H1 (cell line): ENCODE measurements around the gene TMEM212. TPM values are rescaled to one million over a fixed set of nuclear protein-coding genes. Genes with fewer than 3 reads are reported as not detected.

Source experiments
- CTCF ChIA-PET: fragments of 300-600 bp; sonication (Branson Sonifier 250); formaldehyde crosslinking; loops from one replicate; lab custom pipeline; 2021; ENCODE audit not compliant: partially characterized antibody; lab: Charles Lee
- POLR2A ChIA-PET: fragments of 300-600 bp; sonication (Branson Sonifier 250); formaldehyde crosslinking; loops from one replicate; lab custom pipeline; 2021; ENCODE audit warnings: inconsistent platforms; ENCODE audit not compliant: partially characterized antibody; lab: Charles Lee
- DNase-seq, 2 experiments: peaks; one replicate each; pipeline versions ENCODE4 v3.0.0 to v3.0.0-alpha.2; 2010 to 2022; ENCODE audit warnings: low spot score in 2 of 2, low read depth in 1 of 2, mixed read lengths in 1 of 2
- FAIRE-seq: peaks from 2 replicates; lab custom pipeline; 2011; peaks lifted over from hg19 to GRCh38; lab: Jason Lieb, UNC
- H2AFZ ChIP-seq: 2 replicates; pipeline ENCODE4 v1.8.1; 2012; ENCODE audit warnings: low read length, inconsistent platforms
- H2AK5ac ChIP-seq: 2 replicates; pipeline ENCODE4 v1.6.1; 2013; ENCODE audit warnings: low read depth, low read length
- H2BK120ac ChIP-seq: replicated peaks from 2 replicates; pipeline ENCODE3; 2013; ENCODE audit warnings: low read depth, low read length, inconsistent platforms
- H2BK12ac ChIP-seq: 2 replicates; pipeline ENCODE4 v1.6.1; 2013; ENCODE audit warnings: low read depth, low read length
- H2BK15ac ChIP-seq: 2 replicates; pipeline ENCODE4 v1.6.1; 2013; ENCODE audit warnings: low read length
- H2BK20ac ChIP-seq: 2 replicates; pipeline ENCODE4 v1.6.1; 2013; ENCODE audit warnings: low read length
- H2BK5ac ChIP-seq: 2 replicates; pipeline ENCODE4 v1.6.1; 2013; ENCODE audit warnings: low read depth, low read length
- H3K14ac ChIP-seq: 2 replicates; pipeline ENCODE4 v1.6.1; 2013; ENCODE audit warnings: inconsistent platforms; ENCODE audit not compliant: insufficient read length
- H3K18ac ChIP-seq: 2 replicates; pipeline ENCODE4 v1.6.1; 2013; ENCODE audit warnings: low read length; ENCODE audit errors: extremely low read depth
- H3K23ac ChIP-seq: 2 replicates; pipeline ENCODE4 v1.6.1; 2013; ENCODE audit warnings: inconsistent platforms; ENCODE audit not compliant: insufficient read length
- H3K23me2 ChIP-seq: 2 replicates; pipeline ENCODE4 v1.6.1; 2013; ENCODE audit warnings: low read depth, low read length
- H3K27ac ChIP-seq: 2 replicates; pipeline ENCODE4 v1.6.1; 2011; ENCODE audit warnings: low read depth, low read length, inconsistent platforms
- H3K27me3 ChIP-seq, 4 experiments: replicated peaks in 1 of 4; 1 replicate in 1 of 4; 2 replicates in 3 of 4; pipeline versions ENCODE4 v1.6.1 to v1.8.1; 2011 to 2013; ENCODE audit warnings: low read length in 3 of 4, mild to moderate bottlenecking in 3 of 4, inconsistent platforms in 2 of 4, mixed read lengths in 2 of 4, moderate library complexity in 1 of 4; ENCODE audit not compliant: control insufficient read depth in 3 of 4, insufficient read depth in 3 of 4; ENCODE audit errors: extremely low read depth in 1 of 4
- H3K36me3 ChIP-seq, 4 experiments: 2 replicates each; pipeline versions ENCODE4 v1.6.1 to v1.8.1; 2011 to 2013; ENCODE audit warnings: mild to moderate bottlenecking in 4 of 4, low read length in 3 of 4, moderate library complexity in 2 of 4, control low read depth in 1 of 4, inconsistent platforms in 1 of 4; ENCODE audit not compliant: insufficient read depth in 4 of 4, control insufficient read depth in 2 of 4
- H3K4ac ChIP-seq: replicated peaks from 2 replicates; pipeline ENCODE3; 2013; ENCODE audit warnings: low read length, low read depth, mixed read lengths, inconsistent platforms; ENCODE audit not compliant: insufficient read length
- H3K4me1 ChIP-seq, 4 experiments: replicated peaks in 1 of 4; 1 replicate in 1 of 4; 2 replicates in 3 of 4; pipeline versions ENCODE4 v1.6.1 to v1.8.1; 2011 to 2013; ENCODE audit warnings: low read length in 3 of 4, inconsistent platforms in 2 of 4, mixed read lengths in 1 of 4; ENCODE audit not compliant: insufficient read depth in 4 of 4, control insufficient read depth in 3 of 4
- H3K4me2 ChIP-seq, 2 experiments: 2 replicates each; pipeline versions ENCODE4 v1.6.1 to v1.8.1; 2011 to 2013; ENCODE audit warnings: low read depth in 2 of 2, low read length in 2 of 2, control low read depth in 1 of 2, inconsistent platforms in 1 of 2, mild to moderate bottlenecking in 1 of 2; ENCODE audit not compliant: insufficient read depth in 1 of 2
- H3K4me3 ChIP-seq, 4 experiments: fragments of 200-600, 300-600 bp in 1 of 4; sonication (generic), shearing (Covaris generic), sonication (Bioruptor Twin) in 1 of 4; 2 replicates each; pipeline versions ENCODE4 v1.5.1 to v1.8.1; 2011 to 2016; ENCODE audit warnings: low read length in 4 of 4, low read depth in 3 of 4, control low read depth in 2 of 4, inconsistent platforms in 2 of 4, mild to moderate bottlenecking in 2 of 4, mixed read lengths in 1 of 4, moderate library complexity in 1 of 4; ENCODE audit not compliant: insufficient read depth in 2 of 4; ENCODE audit errors: extremely low read depth in 1 of 4
- H3K56ac ChIP-seq: replicated peaks from 2 replicates; pipeline ENCODE3; 2013; ENCODE audit warnings: low read depth, mild to moderate bottlenecking, mixed read lengths, low read length, inconsistent platforms; ENCODE audit not compliant: insufficient read length
- H3K79me1 ChIP-seq: 2 replicates; pipeline ENCODE4 v1.6.1; 2013; ENCODE audit warnings: low read depth, low read length, control low read depth
- H3K79me2 ChIP-seq, 2 experiments: 2 replicates each; pipeline versions ENCODE4 v1.6.1 to v1.8.1; 2012 to 2013; ENCODE audit warnings: low read length in 2 of 2, mild to moderate bottlenecking in 2 of 2, inconsistent platforms in 1 of 2; ENCODE audit not compliant: insufficient read depth in 2 of 2, control insufficient read depth in 1 of 2
- H3K9ac ChIP-seq, 4 experiments: replicated peaks in 1 of 4; 1 replicate in 1 of 4; 2 replicates in 3 of 4; pipeline versions ENCODE4 v1.6.1 to v1.8.1; 2011 to 2013; ENCODE audit warnings: low read depth in 3 of 4, low read length in 3 of 4, control low read depth in 2 of 4, mild to moderate bottlenecking in 2 of 4, moderate library complexity in 2 of 4, inconsistent platforms in 1 of 4; ENCODE audit errors: extremely low read depth in 1 of 4
- H3K9me3 ChIP-seq, 2 experiments: 2 replicates each; pipeline versions ENCODE4 v1.6.1 to v1.8.1; 2012 to 2013; ENCODE audit warnings: mild to moderate bottlenecking in 2 of 2, moderate library complexity in 2 of 2, control low read depth in 1 of 2, inconsistent platforms in 1 of 2, low read depth in 1 of 2, low read length in 1 of 2, mixed read lengths in 1 of 2; ENCODE audit not compliant: insufficient read depth in 2 of 2
- H4K20me1 ChIP-seq, 2 experiments: replicated peaks in 1 of 2; 2 replicates each; pipeline versions ENCODE3 to v1.8.1; 2011 to 2013; ENCODE audit warnings: inconsistent platforms in 2 of 2, low read length in 2 of 2, mild to moderate bottlenecking in 1 of 2; ENCODE audit not compliant: insufficient read depth in 2 of 2, control insufficient read depth in 1 of 2
- H4K5ac ChIP-seq: 2 replicates; pipeline ENCODE4 v1.6.1; 2013; ENCODE audit warnings: low read length, low read depth, mixed read lengths, inconsistent platforms; ENCODE audit not compliant: insufficient read length
- H4K8ac ChIP-seq: 2 replicates; pipeline ENCODE4 v1.8.0; 2013; ENCODE audit warnings: mild to moderate bottlenecking, moderate library complexity, low read length, inconsistent platforms; ENCODE audit not compliant: insufficient read depth; ENCODE audit errors: extremely low read depth
- H4K91ac ChIP-seq: replicated peaks from 2 replicates; pipeline ENCODE3; 2013; ENCODE audit warnings: low read length, mixed read lengths, inconsistent platforms; ENCODE audit not compliant: insufficient read length
- CREB1 ChIP-seq: IDR thresholded peaks from 2 replicates; pipeline ENCODE4 v1.6.1; 2012; ENCODE audit warnings: inconsistent platforms
- JUND ChIP-seq: IDR thresholded peaks from 2 replicates; pipeline ENCODE4 v1.6.1; 2011; ENCODE audit warnings: mild to moderate bottlenecking, improper control_type of control experiment, low read length
- POLR2A ChIP-seq, 2 experiments: IDR thresholded peaks; 1 replicate in 1 of 2; 2 replicates in 1 of 2; pipeline ENCODE4 v1.6.1; 2011; ENCODE audit warnings: low read depth in 2 of 2, low read length in 2 of 2, mild to moderate bottlenecking in 2 of 2; ENCODE audit errors: control extremely low read depth in 1 of 2
- SRF ChIP-seq: IDR thresholded peaks from 2 replicates; pipeline ENCODE4 v1.6.1; 2011; ENCODE audit warnings: mild to moderate bottlenecking, low read depth, low read length, moderate library complexity
- TAF7 ChIP-seq: optimal IDR thresholded peaks from 2 replicates; pipeline ENCODE3; 2011; ENCODE audit warnings: low read depth, mild to moderate bottlenecking, inconsistent platforms, low read length, moderate library complexity, borderline replicate concordance
- WGBS, 2 experiments: shearing (Covaris generic) in 1 of 2; methylation state at CpG; one replicate each; pipeline versions ENCODE4 v1.1.6 to v1.1.7; 2013 to 2015; ENCODE audit warnings: low lambda C conversion rate in 2 of 2, mixed read lengths in 2 of 2, inconsistent platforms in 1 of 2, low coverage in 1 of 2, missing lambda C conversion rate in 1 of 2; ENCODE audit not compliant: insufficient replicate concordance in 2 of 2, insufficient coverage in 1 of 2, insufficient read length in 1 of 2; ENCODE audit errors: extremely low coverage in 1 of 2, missing lambda C conversion rate in 1 of 2; 5-methylcytosine and 5-hydroxymethylcytosine counted together
- polyA plus RNA-seq, 7 experiments: library from polyadenylated mRNA; depleted of rRNA in 3 of 7; stranded (reverse) in 5 of 7; unstranded in 2 of 7; fragments of >200 nt in 5 of 7; fragments of 200-250 nt in 2 of 7; gene quantifications; 1 replicate in 5 of 7; 2 replicates in 1 of 7; 4 replicates in 1 of 7; pipeline versions ENCODE4 v1.2.1 to v1.2.3, GENCODE V29; 2011 to 2013; ENCODE audit warnings: missing spikeins in 2 of 7, mixed read lengths in 2 of 7
- total RNA-seq: library from RNA; stranded (reverse); fragmentation: NEBNext Ultra II Directional; extraction: Animal tissue kit (Norgen Biotek cat#: 25700); gene quantifications from 2 replicates; pipeline ENCODE4 v1.2.1, GENCODE V29; 2021

The TMEM212 gene
- total and polyA plus RNA-seq, 2 of the 8 experiments (the other 6 are each of a cell fraction or from before 2014, with no cell fraction given), result not detected

GRCh38 chr3:171824824-171825221 lies 18.3 kb upstream of the TMEM212 start:
- Histone ChIP-seq H2AFZ (no peak overlapping the region; the same call in 1 of the 2 replicates), H4K20me1 (no peaks in the 10 kb centered on the region), H3K14ac (no peak overlapping the region), H3K79me2 (no peaks in the 10 kb centered on the region), H2BK12ac (peak overlapping the region; percentile 1; the same call in 1 of the 2 replicates), H3K4me1 (peaks cover 2 to 8% (median 4%) of the 10 kb centered on the region in 4 experiments; a peak in 5 of 7 replicates), H3K4me2 (no peak overlapping the region), H3K4ac (no peak overlapping the region), H4K8ac (no peak overlapping the region), H3K56ac (no peak overlapping the region), H2AK5ac (no peak overlapping the region), H3K9ac (no peak overlapping the region), H3K79me1 (no peaks in the 10 kb centered on the region), H3K27me3 (no peaks in the 10 kb centered on the region), H2BK120ac (no peak overlapping the region), H3K36me3 (no peaks in the 10 kb centered on the region), H2BK5ac (no peak overlapping the region), H4K5ac (no peak overlapping the region), H3K4me3 (no peak overlapping the region), H3K23me2 (no peaks in the 10 kb centered on the region), H2BK15ac (no peak overlapping the region), H3K27ac (no peak overlapping the region), H3K9me3 (no peaks in the 10 kb centered on the region), H3K23ac (no peak overlapping the region), H4K91ac (no peak overlapping the region), H2BK20ac (no peak overlapping the region), H3K18ac (no peak overlapping the region)
- FAIRE-seq (no peak), DNase-seq (no peak)
- WGBS, 2 experiments, result 73% methylated on average over 7 of the region's 7 CpGs; no CpG with 5 or more reads in 1 of the 2 experiments
- CTCF ChIA-PET, result interaction anchor here (0.6 to 1.7 kb wide), 7 partner anchors 9 to 804 kb away, joined by 3 to 6 read pairs (median 3); no protein-coding TSS in a partner anchor
- TF ChIP-seq CREB1, result no peak
- TF ChIP-seq TAF7, result no peak
- no peak for TF ChIP-seq JUND
- TF ChIP-seq POLR2A (IDR thresholded peaks at IDR 0.05; ENCODE audit: control extremely low read depth in 1 of 2, low read depth in 2 of 2, low read length in 2 of 2), result no peak
- TF ChIP-seq SRF, result no peak
- POLR2A ChIA-PET, result no interaction called here
